H4 (cell line): ENCODE measurements around the gene PIK3IP1. TPM values are rescaled to one million over a fixed set of nuclear protein-coding genes. Genes with fewer than 3 reads are reported as not detected.
"Not testable (repeated sequence)": the region's sequence is repeated elsewhere in the genome, so short reads cannot be mapped to it uniquely, and the experiment has no call there.

Experiments
- DNase-seq: peaks from one replicate; pipeline ENCODE4 v3.0.0-alpha.2; 2015; ENCODE audit warnings: low spot score
- total RNA-seq: library from RNA; depleted of rRNA; stranded (reverse); fragments of >200 nt; shearing (Covaris generic); gene quantifications from 2 replicates; pipeline ENCODE4 v1.2.3, GENCODE V29; 2014

PIK3IP1 gene
- total RNA-seq, 1 experiment from 2014 or later = 1.6 TPM

DNA sequence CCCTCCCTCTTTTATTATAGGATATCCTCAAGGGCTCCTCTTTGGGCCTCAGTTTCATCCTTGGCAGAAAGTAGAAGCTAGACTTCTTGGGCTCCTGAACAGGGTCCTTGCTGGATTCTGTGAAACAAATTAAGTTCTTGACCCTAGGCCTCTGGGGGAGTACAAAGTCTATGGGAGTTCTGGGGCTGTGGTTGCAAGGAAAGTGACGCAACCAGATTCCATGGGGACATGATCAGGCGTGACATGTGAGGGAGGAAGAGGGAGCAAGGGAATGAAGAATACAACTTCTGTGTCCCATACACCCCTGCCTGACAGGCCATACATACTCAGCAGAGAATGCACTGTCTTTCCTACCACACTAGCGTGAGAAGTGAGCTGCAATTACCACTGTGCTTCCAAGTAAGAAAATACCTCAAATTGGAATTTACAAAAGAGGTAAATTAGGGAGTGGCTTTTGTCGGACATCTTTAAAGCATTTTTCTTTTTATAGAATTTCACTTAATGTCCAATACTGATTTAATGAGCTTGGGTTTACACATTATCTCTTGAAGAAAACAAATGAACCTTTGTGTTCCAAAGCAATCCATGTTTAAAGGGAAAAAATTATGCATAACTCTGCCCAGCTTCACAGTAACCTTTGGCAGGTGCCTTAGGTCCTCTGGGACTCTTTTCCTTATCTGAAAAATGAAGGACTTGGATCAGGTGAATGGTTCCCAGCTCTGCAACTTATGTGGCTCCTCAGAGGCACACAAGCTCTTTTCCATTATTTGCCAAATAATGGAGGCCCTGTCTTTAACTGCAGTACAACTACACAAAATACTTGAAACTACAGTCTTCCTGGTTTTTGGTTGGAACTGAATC, 41.3 kb downstream of the PIK3IP1 start:
- no peak for DNase-seq

DNA sequence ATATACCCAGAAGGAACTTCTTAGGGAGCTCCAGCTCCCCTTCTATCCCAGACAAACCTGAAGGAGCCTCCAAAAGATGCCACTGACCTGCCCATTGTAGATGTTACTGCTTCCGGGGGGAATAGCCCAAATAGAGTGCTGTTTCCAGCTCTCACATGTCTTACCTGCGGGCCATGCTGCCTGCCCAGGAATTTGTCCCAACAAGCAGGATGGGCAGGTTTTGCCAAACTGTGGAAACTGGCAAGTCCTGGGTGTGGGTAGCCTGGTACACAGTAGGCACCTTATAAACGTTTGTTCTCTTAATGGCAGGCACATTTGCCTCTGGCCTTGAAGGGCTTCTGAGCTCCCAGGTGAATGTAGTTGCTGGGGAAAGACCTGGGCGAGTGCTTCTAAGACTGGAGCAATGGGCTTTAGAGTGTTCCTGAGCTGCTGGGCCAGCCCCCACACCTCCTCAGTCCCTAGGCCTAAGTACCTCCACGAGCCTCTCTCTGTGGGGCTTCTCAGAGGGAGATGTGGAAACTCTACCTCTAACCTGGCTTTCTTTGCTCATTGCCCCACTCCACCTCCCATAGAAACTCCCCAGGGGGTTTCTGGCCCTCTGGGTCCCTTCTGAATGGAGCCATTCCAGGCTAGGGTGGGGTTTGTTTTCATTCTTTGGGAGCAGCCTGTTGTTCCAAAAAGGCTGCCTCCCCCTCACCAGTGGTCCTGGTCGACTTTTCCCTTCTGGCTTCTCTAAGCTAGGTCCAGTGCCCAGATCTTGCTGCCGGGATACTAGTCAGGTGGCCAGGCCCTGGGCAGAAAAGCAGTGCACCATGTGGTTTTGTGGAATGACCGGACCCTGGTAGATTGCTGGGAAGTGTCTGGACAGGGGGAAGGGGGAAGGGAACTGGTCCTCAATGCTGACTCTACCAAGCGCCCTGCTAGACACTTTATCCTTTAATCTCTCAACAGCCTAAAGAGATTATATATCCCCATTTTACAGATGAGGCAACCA, 43.0 kb downstream of the PIK3IP1 start:
- DNase-seq = no peak

DNA sequence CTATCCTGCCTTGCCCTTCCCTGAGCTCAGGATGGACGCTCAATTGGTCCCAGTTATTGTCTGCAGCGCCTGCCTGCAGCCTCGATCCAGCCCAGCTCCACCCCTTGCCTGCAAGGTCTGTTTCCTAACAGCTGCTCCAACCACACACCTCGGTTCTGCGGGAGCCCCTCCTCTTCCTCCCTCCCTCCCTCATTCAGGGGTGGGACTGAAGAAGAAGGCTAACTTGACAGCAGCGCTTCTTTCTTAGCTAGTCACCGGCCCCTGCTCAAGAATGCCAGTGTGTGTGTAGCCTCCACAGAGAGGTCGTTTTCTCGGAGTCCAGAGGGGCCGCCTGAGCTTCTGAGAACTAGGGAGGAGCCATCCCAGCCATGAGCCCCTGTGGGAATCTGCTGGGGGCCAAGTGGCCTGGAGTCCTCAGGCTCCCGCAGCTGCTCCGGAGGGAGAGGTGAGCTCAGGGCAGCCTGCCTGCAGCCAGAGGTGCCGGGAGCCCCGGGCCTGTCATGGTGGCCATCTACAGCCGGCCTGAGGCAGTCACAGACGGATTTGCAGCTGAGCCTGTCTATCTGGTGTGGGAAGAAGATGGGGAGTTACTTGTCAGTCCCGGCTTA, 44.0 kb downstream of the PIK3IP1 start:
- peak; percentile 8 for DNase-seq

DNA sequence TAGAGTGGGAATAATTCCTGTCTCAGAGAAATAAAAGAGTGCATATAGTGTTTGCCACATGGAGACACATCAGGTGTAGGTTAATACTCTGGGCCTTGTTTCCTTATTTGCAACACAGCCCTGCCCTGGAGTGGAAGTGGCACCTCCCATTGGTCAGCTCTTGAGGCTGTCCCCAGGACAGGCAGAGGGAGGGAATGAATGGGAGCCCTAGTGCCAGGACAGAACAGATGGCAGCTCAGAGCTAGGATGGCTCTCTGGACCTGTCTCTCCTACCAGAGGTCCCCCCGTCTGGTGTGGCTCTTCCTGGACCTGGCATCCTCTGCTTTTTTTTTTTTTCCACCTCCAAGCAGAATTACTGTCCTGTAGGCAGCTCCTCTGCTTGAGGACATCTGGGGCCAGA, 44.6 kb downstream of the PIK3IP1 start:
- no peak for DNase-seq

DNA sequence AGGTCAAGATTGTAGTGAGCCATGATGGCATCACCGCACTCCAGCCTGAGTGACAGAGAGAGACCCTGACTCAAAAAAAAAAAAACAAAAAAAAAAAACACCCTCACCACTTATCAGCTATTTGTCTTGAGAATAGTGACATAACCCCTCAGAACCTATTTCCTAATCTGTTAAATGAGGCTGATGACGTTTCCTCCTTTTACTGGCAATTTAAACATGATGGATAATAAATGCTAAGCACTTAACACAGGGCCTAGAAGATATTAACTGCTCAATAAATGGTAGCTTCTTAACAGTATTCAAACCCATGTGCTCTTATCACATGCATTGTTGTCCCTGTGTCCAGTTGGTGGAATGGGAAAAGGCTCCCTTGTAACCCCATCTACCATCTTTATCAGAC, 45.6 kb downstream of the PIK3IP1 start:
- no peak for DNase-seq

DNA sequence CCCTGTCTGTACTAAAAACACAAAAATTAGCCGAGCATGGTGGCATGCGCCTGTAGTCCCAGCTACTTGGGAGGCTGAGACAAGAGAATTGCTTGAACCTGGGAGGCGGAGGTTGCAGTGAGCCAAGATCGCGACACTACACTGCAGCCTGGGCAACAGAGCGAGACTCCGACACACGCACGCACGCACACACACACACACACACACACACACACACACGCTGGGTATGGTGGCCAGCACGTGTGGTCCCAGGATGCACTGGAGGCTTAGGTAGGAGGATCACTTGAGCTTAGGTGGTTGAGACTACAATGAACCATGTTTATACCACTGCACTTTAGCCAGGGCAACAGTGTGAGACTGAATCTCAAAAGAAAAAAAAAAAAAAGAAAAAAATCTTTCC, 46.3 kb downstream of the PIK3IP1 start:
- DNase-seq = not testable (repeated sequence)

DNA sequence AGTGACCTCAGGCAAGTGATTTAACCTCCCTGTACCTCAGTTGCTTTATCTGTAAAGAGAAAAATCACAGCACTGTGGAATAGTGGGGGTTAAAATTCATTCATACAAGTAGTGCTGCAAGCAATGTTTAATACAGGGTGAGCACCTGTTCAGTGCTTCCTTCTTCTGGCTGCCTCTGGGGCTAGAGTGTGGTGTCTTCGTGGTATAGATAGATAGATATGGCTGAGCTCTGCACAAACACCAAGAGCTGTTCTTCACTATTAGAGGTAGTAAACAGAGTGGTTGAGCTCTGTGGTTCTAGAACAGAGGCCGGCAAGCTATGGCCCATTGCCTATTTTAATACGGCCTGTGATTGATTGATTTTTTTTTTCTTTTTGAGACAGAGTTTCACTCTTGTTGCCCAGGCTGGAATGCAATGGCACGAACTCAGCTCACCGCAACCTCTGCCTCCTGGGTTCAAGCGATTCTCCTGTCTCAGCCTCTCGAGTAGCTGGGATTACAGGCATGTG, 47.3 kb downstream of the PIK3IP1 start:
- no peak for DNase-seq

DNA sequence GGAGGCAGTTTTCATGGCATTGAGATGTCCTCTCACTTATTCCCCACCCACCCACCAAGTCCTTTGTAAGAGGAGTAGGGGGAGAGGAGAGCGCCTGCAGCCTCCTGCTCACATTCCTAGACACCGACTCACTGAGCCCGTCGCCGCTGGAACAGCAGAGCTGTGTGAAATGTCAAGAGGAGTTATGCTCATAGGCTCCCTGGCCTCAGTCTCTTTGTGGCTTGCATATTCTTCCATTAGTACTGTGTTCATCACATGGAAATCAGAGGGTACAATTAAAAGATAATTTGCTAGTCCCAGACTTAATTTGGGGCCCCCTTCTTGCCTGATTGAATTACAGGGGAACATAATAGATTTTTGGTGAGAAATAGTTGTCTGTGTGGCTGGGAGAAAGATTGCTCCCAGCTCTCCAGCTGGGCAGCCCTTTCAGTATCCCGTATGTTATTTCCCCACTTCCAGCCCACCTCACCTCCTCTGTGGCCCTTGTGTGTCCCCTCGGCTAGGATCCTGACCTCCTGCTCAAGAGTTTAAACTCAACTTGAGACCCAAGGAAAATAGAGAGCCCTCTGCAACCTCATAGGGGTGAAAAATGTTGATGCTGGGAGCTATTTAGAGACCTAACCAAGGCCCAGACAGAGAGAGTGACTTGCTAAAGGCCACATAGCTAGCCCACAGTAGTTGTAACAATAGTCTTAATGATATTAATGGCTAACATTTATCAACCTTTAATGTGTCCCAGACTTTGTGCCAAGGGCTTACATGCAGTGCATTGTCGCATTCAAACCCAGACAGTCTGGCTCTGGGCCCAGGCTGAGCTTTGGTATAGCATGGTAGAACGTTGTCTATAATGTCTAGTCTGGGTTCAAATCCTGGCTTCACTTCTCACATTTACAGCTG, 48.0 kb downstream of the PIK3IP1 start:
- DNase-seq = peak; percentile 26

DNA sequence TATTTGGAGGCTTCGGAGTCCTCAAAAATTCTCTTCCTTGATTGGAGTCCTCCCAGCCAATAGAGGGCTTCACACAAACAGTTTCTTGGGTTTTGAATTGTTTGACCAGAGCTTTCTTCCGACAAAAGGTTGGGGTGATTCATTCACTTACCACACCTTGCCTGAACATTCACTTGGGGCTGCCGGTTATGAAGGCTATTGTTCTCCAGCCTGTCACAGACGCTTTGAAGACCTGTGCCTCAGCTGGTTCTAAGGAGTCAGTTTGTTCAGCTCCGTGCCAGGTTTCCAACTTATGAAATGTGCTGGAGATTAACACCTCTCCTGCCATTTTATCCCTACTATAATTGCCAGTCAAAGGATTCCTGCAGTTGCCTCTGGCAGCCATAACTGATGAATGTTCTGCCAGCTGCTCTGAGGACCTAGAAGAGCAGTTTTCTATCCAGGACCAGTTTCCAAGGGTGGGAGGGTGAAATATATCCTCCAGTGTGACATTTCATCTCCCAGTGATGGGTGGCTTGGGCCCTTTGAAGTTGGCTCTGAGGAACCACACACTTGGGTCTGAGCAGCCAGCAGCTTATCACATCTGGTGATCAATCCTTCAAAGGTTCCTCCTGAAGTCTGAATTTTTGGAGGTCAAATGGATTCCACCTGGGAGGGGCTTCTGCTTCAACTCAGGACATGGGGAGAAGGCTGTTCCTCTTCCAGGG, 48.8 kb downstream of the PIK3IP1 start:
- no peak for DNase-seq

DNA sequence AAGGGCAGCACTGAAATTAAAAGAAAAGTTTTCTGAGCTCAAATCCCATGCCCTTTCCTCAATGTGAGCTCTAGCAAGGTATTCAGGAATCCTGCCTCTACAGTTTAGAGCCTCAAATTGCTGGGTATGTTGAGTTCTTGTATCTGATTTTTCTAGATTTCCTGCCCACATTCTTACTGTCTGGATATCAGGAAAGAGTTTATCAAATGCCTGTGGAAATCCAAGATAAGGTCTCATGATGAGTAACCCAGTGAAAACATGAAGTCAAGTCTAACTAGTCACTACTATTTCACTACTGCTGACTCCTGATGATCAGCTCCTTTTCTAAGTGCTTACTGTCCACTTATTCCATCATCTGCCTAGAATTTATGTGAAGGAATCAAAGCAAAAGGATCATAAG, 50.4 kb downstream of the PIK3IP1 start:
- no peak for DNase-seq

DNA sequence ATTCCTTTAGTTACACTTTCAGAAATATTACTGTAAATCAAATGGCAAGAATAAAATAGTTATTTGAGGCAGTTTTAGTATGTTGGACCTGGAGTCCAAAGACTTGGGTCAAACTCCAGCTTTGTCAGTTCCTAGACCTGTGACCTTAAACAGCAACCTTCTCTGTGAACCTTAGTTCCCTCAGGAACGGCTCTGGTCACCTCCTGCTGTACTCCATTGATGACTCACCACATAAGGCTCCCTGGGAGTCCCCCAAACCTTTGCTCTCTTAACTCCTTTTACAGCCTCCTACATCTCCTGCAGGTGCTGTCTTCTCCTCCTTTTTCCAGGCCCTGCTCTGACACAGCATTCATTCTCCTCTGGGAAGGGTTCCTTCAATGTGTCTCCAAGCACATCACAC, 51.1 kb downstream of the PIK3IP1 start:
- DNase-seq = no peak

DNA sequence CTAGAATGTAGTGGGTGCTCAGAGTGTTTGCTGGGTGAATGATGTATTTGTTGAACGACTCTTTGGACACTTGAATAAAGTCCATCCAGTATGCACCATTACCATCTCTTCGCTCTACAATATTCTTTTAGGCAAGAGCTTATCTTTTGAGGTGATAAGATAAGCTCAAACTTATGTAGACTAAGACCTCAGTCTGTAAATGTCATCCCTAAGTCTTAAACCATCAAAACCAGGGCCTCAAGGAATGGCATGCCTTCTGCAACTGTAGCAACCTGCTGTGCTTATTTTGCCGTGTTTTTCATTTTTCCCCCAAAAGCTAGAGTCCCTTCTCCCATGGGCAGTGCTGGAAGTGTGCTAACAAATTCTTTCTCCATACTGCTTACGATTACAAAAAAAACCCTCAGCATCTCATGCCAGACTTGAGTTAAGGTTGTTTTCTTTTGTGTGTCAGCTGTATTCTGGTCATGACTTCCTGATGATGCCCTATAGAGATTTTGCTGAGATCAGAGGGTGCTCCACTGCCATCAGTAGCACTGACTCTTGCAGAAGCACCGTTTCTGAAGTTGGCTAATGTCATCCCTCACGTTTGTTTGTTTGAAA, 52.4 kb downstream of the PIK3IP1 start:
- DNase-seq = no peak

DNA sequence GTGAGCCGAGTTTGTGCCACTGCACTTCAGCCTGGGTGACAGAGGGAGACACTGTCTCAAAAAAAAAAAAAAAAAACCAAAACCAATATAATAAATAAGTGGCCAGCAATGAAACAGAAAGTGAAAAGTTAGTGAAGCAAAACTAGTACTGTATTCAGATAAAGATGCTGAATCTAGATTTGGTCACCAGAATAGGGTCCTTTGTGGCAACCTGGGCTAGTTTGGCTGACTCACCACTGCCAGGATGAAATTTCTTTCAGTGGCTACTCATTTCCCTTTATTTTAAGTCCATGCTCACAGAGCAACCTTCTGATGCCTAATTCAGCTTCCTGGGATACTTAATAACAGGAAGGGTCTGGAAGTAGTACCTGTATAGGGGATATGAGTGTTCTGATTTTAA, 54.2 kb downstream of the PIK3IP1 start:
- no peak for DNase-seq

DNA sequence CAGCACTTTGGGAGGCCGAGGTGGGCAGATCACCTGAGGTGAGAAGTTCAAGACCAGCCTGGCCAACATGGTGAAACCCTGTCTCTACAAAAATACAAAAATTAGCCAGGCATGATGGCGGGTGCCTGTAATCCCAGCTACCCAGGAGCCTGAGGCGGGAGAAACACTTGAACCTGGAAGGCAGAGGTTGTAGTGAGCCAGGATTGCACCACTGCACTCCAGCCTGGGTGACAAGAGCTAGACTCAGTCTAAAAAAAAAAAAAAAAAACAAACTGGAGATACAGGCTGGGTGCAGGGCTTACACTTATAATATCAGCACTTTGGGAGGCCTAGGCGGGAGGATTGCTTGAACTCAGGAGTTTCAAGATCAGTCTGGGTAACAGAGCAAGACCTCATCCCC, 56.2 kb downstream of the PIK3IP1 start:
- DNase-seq = not testable (repeated sequence)

DNA sequence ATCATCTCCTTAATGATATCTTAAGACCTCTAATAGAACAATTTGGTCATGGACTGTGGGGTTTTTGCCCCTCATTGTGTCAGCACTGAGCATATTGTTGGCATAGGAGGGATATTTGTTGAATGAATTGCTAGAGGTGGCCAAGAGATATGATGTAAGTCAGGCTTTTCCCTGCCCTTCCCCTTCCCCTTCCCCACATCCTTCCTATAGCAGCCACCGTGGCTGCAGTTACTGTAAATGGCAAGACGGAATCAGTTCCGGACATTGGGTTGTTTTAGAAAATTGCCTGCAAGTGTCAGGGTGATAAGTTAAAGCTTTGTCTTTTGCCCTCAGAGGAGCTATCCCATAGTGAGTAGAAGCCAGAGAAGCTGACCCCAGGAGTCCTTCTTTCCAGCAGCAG, 57.2 kb downstream of the PIK3IP1 start:
- no peak for DNase-seq

DNA sequence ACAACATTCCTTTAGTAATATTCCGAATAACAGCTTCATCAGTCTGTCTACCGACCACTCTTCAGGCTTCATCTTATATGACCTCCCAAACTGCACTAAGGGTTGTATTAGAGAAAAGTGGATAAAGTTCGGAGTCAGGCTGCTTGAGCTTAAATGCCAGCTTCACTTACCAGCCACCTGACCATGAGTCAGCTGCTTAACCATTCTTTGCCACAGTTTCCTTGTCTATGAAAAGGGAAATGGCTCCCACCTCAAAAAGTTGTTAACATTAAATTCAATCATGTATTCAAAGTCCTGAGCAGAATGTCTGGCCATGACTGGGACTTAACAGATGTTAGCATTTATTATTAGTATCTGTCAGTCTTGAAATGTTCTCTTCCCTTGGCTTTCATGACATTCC, 59.3 kb downstream of the PIK3IP1 start:
- DNase-seq = no peak
